CD8-positive, alpha-beta memory T cell (primary cell): Measurements from ENCODE around the gene AGRN. TPM values are rescaled to one million over a fixed set of nuclear protein-coding genes. Genes with fewer than 3 reads are reported as not detected.
A peak's percentile ranks its signal among the peaks of the same experiment; 100 is the strongest.

Source experiments
- CTCF ChIA-PET: fragments of 350-600 bp; sonication (Branson Sonifier 250); formaldehyde crosslinking; loops from one replicate; lab custom pipeline; 2021; ENCODE audit warnings: antibody characterized with exemption; lab: Charles Lee
- POLR2A ChIA-PET: fragments of 350-600 bp; sonication (Branson Sonifier 250); formaldehyde crosslinking; loops from one replicate; lab custom pipeline; 2021; ENCODE audit warnings: antibody characterized with exemption; lab: Charles Lee
- DNase-seq, 5 donors: peaks; one replicate each; pipeline versions ENCODE4 v3.0.0 to v3.0.0-alpha.2; 2020 to 2022; ENCODE audit warnings: mixed read lengths in 1 of 5
- H3K27ac ChIP-seq: one replicate; pipeline ENCODE4 v1.7.0; 2013; ENCODE audit warnings: low read depth, mild to moderate bottlenecking, low read length, moderate library complexity
- H3K27me3 ChIP-seq: 2 replicates; pipeline ENCODE4 v1.7.0; 2013; ENCODE audit warnings: low read length, mild to moderate bottlenecking; ENCODE audit not compliant: insufficient read depth, poor library complexity, severe bottlenecking
- H3K36me3 ChIP-seq: 2 replicates; pipeline ENCODE4 v1.7.0; 2013; ENCODE audit warnings: mild to moderate bottlenecking, low read length, moderate library complexity; ENCODE audit not compliant: insufficient read depth
- H3K4me1 ChIP-seq: 2 replicates; pipeline ENCODE4 v1.7.0; 2013; ENCODE audit warnings: mild to moderate bottlenecking, low read length, moderate library complexity; ENCODE audit not compliant: insufficient read depth
- H3K4me3 ChIP-seq: 2 replicates; pipeline ENCODE4 v1.7.0; 2013; ENCODE audit warnings: mild to moderate bottlenecking, low read length
- H3K9me3 ChIP-seq: 2 replicates; pipeline ENCODE4 v1.7.0; 2013; ENCODE audit warnings: mild to moderate bottlenecking, low read length
- H3K27ac Mint-ChIP-seq, 8 donors: one replicate each; pipeline ENCODE4 v1.8.0; 2020 to 2021; ENCODE audit warnings: mixed read lengths in 8 of 8, mild to moderate bottlenecking in 6 of 8, inconsistent platforms in 3 of 8, moderate library complexity in 3 of 8
- H3K27me3 Mint-ChIP-seq, 2 donors: one replicate each; pipeline ENCODE4 v1.8.0; 2020 to 2021; ENCODE audit warnings: mixed read lengths in 2 of 2, mild to moderate bottlenecking in 1 of 2, moderate library complexity in 1 of 2
- H3K36me3 Mint-ChIP-seq, 3 donors: one replicate each; pipeline ENCODE4 v1.8.0; 2020 to 2021; ENCODE audit warnings: mixed read lengths in 3 of 3, inconsistent platforms in 1 of 3, mild to moderate bottlenecking in 1 of 3
- H3K4me1 Mint-ChIP-seq, 3 donors: one replicate each; pipeline ENCODE4 v1.8.0; 2020 to 2021; ENCODE audit warnings: mixed read lengths in 3 of 3, inconsistent platforms in 1 of 3, mild to moderate bottlenecking in 1 of 3
- H3K4me3 Mint-ChIP-seq, 7 donors: one replicate each; pipeline ENCODE4 v1.8.0; 2020 to 2021; ENCODE audit warnings: mixed read lengths in 7 of 7, mild to moderate bottlenecking in 6 of 7, moderate library complexity in 4 of 7, inconsistent platforms in 2 of 7
- H3K9me3 Mint-ChIP-seq, 5 donors: one replicate each; pipeline ENCODE4 v1.8.0; 2020 to 2022; ENCODE audit warnings: mixed read lengths in 5 of 5, mild to moderate bottlenecking in 3 of 5, moderate library complexity in 2 of 5, inconsistent platforms in 1 of 5
- polyA plus RNA-seq: library from polyadenylated mRNA; unstranded; fragments of 300-500 nt; fragmentation: Illumina TruSeq; gene quantifications from one replicate; pipeline ENCODE4 v1.2.3, GENCODE V29; 2021
- total RNA-seq, 2 experiments: library from RNA; stranded (reverse); gene quantifications; one replicate each; pipeline ENCODE4 v1.2.3, GENCODE V29; 2021

The AGRN gene
- total and polyA plus RNA-seq, 3 experiments from 2014 or later, result 7.1 to 8.0 TPM; not detected in 1

GRCh38 chr1:1080122-1080757 lies 60.3 kb downstream of the AGRN start:
- Mint-ChIP-seq H3K4me3 (peak overlapping the region in 1 of 7 donors; percentile 66), H3K27me3 (no peaks in the 10 kb centered on the region), H3K27ac (no peak overlapping the region), H3K4me1 (peaks cover 0 to 8% (median 2%) of the 10 kb centered on the region in 3 donors), H3K9me3 (no peaks in the 10 kb centered on the region), H3K36me3 (peaks cover 0 to 2% (median 0%) of the 10 kb centered on the region in 3 donors)
- H3K4me1 ChIP-seq, result peaks cover 11% of the 10 kb centered on the region
- CTCF ChIA-PET, result interaction anchor here (1.2 kb wide), 1 partner anchor 16 kb away, joined by 3 read pairs; no protein-coding TSS in a partner anchor
- H3K4me3 ChIP-seq, result no peak overlapping the region
- H3K27me3 ChIP-seq, result no peaks in the 10 kb centered on the region
- H3K9me3 ChIP-seq, result no peaks in the 10 kb centered on the region
- peak overlapping the region; percentile 16 for H3K27ac ChIP-seq
- POLR2A ChIA-PET, result no interaction called here
- H3K36me3 ChIP-seq, result no peaks in the 10 kb centered on the region
- peak in 1 of 5 donors; percentile 8 for DNase-seq

GRCh38 chr1:1080951-1081310 lies 61.0 kb downstream of the AGRN start:
- DNase-seq, result peak in 1 of 5 donors; percentile 42

DNA sequence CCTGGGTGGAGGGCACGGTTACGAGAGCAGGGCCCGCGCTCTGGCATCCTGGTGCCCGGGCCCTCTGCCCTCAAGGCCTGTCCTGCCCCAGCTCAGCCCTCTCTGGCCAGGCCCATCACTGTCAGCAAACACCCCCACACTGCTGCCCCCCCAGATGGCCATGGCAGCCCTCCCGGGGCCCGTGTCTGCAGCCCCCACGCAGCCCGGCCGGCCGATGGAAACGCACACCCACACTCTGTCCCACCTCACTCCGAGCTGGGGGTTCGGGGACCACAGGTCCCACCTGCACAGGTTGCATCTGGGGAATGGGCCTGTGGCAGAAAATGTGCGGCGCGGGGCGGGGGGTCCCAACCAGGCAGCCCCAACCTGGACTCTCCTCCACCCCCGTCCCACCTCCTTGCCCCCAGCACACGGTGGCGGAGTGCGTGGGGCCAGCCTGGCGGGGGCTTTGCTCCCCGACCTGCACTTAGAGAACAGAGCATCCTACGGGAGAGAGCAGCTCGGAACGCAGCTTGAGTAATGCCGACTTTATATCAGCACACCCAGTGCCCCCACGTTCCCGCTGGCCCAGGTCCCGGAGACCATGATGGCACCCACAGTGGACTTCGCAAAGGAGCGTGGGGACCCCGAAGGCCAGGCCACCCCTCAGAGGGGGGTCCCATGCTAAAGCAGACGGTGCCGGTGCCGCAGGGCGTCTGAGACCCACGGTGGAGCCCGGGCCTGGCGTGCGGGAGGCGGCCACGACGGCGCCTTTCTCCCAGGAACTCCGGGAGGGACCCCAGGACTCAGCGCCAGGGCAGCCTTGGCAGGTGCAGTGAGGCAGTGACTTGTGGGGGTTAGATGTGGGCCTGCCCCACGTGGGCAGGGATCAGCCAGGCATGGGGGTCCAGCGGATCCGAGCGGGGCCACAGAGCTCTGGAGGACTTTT lies 61.7 kb downstream of the AGRN start:
- Mint-ChIP-seq H3K27ac (no peak overlapping the region), H3K27me3 (no peaks in the 10 kb centered on the region), H3K36me3 (peaks cover 0 to 2% (median under 1%) of the 10 kb centered on the region in 3 donors), H3K4me1 (peaks cover 0 to 8% (median 2%) of the 10 kb centered on the region in 3 donors), H3K9me3 (no peaks in the 10 kb centered on the region), H3K4me3 (peak overlapping the region in 1 of 7 donors; percentile 13)
- DNase-seq, result peak in 1 of 5 donors; percentile 33
- no peak overlapping the region for H3K4me3 ChIP-seq
- POLR2A ChIA-PET, result interaction anchor here (0.6 kb wide), 1 partner anchor 123 kb away, joined by 6 read pairs; the partner anchor contains the start of gene NOC2L
- no peaks in the 10 kb centered on the region for H3K27me3 ChIP-seq
- H3K27ac ChIP-seq, result no peak overlapping the region
- no peaks in the 10 kb centered on the region for H3K36me3 ChIP-seq
- H3K9me3 ChIP-seq, result no peaks in the 10 kb centered on the region
- peaks cover 11% of the 10 kb centered on the region for H3K4me1 ChIP-seq
- CTCF ChIA-PET, result no interaction called here

More at GRCh38 chr1:1080951-1081310, 61.0 kb downstream of the AGRN start:
- Histone ChIP-seq H3K9me3 (no peaks in the 10 kb centered on the region), H3K36me3 (no peaks in the 10 kb centered on the region), H3K4me3 (no peak overlapping the region), H3K27ac (no peak overlapping the region), H3K27me3 (no peaks in the 10 kb centered on the region), H3K4me1 (peaks cover 11% of the 10 kb centered on the region)
- POLR2A ChIA-PET, result interaction anchor here (0.6 kb wide), 1 partner anchor 122 kb away, joined by 6 read pairs; the partner anchor contains the start of gene NOC2L
- H3K36me3 Mint-ChIP-seq, result peaks cover 0 to 2% (median 0%) of the 10 kb centered on the region in 3 donors
- CTCF ChIA-PET, result no interaction called here
- no peaks in the 10 kb centered on the region for H3K27me3 Mint-ChIP-seq
- no peak overlapping the region for H3K4me3 Mint-ChIP-seq
- no peak overlapping the region for H3K27ac Mint-ChIP-seq
- H3K4me1 Mint-ChIP-seq, result peaks cover 0 to 8% (median 2%) of the 10 kb centered on the region in 3 donors
- H3K9me3 Mint-ChIP-seq, result no peaks in the 10 kb centered on the region

DNA sequence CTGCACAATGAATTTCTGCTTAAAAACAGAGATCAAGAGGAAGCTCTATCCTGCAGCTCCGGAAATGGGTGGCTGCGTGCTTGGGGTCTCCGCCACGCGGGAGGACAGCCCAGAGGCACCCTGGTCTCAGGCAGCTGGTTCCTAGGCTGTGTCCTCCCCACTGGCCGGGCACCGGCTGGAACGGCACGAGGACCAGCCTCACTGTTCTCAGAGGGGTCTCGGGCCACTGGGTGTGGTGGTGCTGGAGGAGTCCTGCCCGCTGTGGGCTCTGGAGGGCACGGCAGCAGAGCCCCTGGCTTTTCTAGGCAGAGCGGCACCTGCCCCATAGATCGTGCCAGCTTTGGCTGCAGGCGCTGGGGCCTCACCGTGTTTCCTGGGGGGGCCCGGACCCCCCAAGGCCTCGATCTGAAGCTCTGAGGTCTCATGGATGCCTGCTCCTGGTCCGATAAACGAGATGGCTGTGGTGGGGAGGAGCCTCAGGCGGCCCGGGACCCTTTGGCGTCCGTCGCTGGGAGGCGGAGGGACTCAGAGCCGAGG lies 62.4 kb downstream of the AGRN start:
- CTCF ChIA-PET, result no interaction called here
- peaks cover 11% of the 10 kb centered on the region for H3K4me1 ChIP-seq
- H3K27me3 ChIP-seq, result no peaks in the 10 kb centered on the region
- no peak overlapping the region for H3K4me3 ChIP-seq
- Mint-ChIP-seq H3K27me3 (no peaks in the 10 kb centered on the region), H3K4me1 (peaks cover 0 to 8% (median 2%) of the 10 kb centered on the region in 3 donors), H3K27ac (no peak overlapping the region), H3K4me3 (peak overlapping the region in 1 of 7 donors; percentile 13), H3K9me3 (no peaks in the 10 kb centered on the region), H3K36me3 (peaks cover 0 to 2% (median 2%) of the 10 kb centered on the region in 3 donors)
- no peak overlapping the region for H3K27ac ChIP-seq
- DNase-seq, result peak in 2 of 5 donors; percentile 0 to 31
- H3K9me3 ChIP-seq, result no peaks in the 10 kb centered on the region
- POLR2A ChIA-PET, result no interaction called here
- no peaks in the 10 kb centered on the region for H3K36me3 ChIP-seq

GRCh38 chr1:1082776-1083415 lies 63.0 kb downstream of the AGRN start:
- no peaks in the 10 kb centered on the region for H3K27me3 ChIP-seq
- H3K27me3 Mint-ChIP-seq, result no peaks in the 10 kb centered on the region
- no peaks in the 10 kb centered on the region for H3K9me3 Mint-ChIP-seq
- H3K4me1 Mint-ChIP-seq, result peaks cover 0 to 8% (median 2%) of the 10 kb centered on the region in 3 donors
- no peaks in the 10 kb centered on the region for H3K9me3 ChIP-seq
- no peak overlapping the region for H3K27ac ChIP-seq
- ChIA-PET POLR2A (no interaction called here), CTCF (no interaction called here)
- no peaks in the 10 kb centered on the region for H3K36me3 ChIP-seq
- no peak overlapping the region for H3K4me3 ChIP-seq
- no peak overlapping the region for H3K4me3 Mint-ChIP-seq
- H3K27ac Mint-ChIP-seq, result no peak overlapping the region
- H3K36me3 Mint-ChIP-seq, result peaks cover 0 to 2% (median 2%) of the 10 kb centered on the region in 3 donors
- peak in 1 of 5 donors; percentile 45 for DNase-seq
- H3K4me1 ChIP-seq, result peaks cover 11% of the 10 kb centered on the region

- no peaks in the 10 kb centered on the region for H3K27me3 Mint-ChIP-seq
- DNase-seq, result peak in 1 of 5 donors; percentile 44
- no peaks in the 10 kb centered on the region for H3K9me3 ChIP-seq
- H3K27ac ChIP-seq, result no peak overlapping the region
- H3K36me3 ChIP-seq, result no peaks in the 10 kb centered on the region
- H3K4me1 ChIP-seq, result peaks cover 11% of the 10 kb centered on the region
- H3K4me3 ChIP-seq, result no peak overlapping the region
- ChIA-PET CTCF (no interaction called here), POLR2A (no interaction called here)
- H3K27ac Mint-ChIP-seq, result no peak overlapping the region
- peaks cover 0 to 8% (median 2%) of the 10 kb centered on the region in 3 donors for H3K4me1 Mint-ChIP-seq
- H3K36me3 Mint-ChIP-seq, result peaks cover 0 to 2% (median 2%) of the 10 kb centered on the region in 3 donors
- no peaks in the 10 kb centered on the region for H3K27me3 ChIP-seq
- no peaks in the 10 kb centered on the region for H3K9me3 Mint-ChIP-seq
- H3K4me3 Mint-ChIP-seq, result no peak overlapping the region
Measured at GRCh38 chr1:1083416-1084371, 63.8 kb downstream of the AGRN start.
